Vagina (tissue), 2 donors: ENCODE data around the gene INPP5B.

Experiments used
- CTCF ChIP-seq, 3 experiments: fragments of 450-650 bp in 2 of 3; fragments of 200-600 bp in 1 of 3; sonication (generic) in 1 of 3; IDR thresholded peaks; one replicate each; pipeline ENCODE4 v1.5.1; 2017 to 2019; ENCODE audit warnings: antibody characterized with exemption in 3 of 3, mild to moderate bottlenecking in 2 of 3, moderate library complexity in 2 of 3
- POLR2A ChIP-seq, 2 donors: fragments of 450-650 bp; IDR thresholded peaks; one replicate each; pipeline ENCODE4 v1.6.1; 2017; ENCODE audit warnings: antibody characterized with exemption in 2 of 2, mild to moderate bottlenecking in 2 of 2, moderate library complexity in 2 of 2
- POLR2AphosphoS5 ChIP-seq, 2 donors: sonication (generic); formaldehyde crosslinking; IDR thresholded peaks; one replicate each; pipeline ENCODE4 v1.9.0; 2017; ENCODE audit warnings: antibody characterized with exemption in 2 of 2, mild to moderate bottlenecking in 2 of 2, low read depth in 1 of 2; ENCODE audit not compliant: insufficient read depth in 1 of 2

DNA sequence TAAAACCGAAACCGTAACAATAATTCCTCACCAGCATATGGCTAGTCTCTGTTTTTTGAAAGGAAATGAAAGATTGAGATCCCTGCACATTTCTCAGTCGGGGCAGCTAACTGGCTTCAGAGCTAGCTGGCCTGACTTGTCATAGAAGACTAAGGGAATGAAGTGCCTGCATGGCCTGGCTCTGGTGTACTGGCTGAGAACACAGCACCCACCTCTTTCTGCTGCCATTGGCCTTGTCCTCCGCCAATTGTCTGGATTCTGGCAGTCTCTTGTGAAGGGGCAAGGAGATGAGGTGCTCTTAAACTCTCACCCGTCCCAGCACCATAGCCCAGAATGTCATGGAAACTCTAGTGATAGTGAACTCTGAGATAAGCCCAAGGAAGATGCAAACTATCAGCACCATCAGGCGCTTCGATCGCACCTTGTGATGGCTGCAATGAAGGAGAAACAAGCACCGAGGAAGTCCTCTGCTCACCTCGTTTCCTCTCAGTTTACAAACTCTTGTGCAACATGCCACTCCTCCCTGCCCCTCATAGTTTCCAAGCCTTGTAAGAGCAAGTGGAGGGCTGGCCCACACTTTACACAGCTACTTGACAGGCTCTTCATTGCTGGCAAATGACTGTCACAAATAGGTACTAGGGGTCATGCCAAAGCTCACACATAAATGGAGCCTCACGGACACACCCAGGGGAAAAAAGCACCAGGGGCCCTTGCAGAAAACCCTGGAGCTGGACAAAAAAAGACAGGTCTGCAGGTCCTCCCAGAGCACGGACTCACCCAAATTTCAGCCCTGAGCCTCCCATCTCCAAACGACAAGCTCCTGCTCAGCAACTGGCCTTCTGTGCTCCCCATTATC, 16.4 kb downstream of the INPP5B start:
- TF ChIP-seq CTCF (IDR thresholded peaks at IDR 0.05) (no peak), POLR2A (IDR thresholded peaks at IDR 0.05) (no peak), POLR2AphosphoS5 (IDR thresholded peaks at IDR 0.05; ENCODE audit: insufficient read depth in 1 of 2, low read depth in 1 of 2) (no peak)
